ENCODE data around the gene TSPAN3. TPM values are rescaled to one million over a fixed set of nuclear protein-coding genes. Genes with fewer than 3 reads are reported as not detected.

The TSPAN3 gene
- total RNA-seq, 1 experiment from 2014 or later: 404 TPM

DNA sequence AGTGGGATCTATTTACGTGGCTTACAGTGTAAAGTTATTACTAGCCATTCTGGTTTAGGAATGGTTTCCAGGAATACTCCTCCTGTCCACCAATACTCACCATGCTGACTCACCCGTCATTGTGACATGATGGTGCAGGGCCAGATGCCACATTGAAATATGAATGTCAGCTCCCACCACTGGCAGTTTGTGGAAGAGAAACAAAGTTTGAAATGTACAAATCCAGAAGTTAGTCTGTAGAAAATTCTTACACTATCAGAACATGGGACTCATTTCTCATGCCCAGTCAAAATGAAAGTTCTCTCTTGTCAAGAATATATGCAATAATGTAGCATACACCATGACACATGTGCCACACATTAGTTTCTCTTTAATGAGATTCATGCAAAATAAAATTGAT, 14.4 kb upstream of the TSPAN3 start:
- peak; percentile 24 for DNase-seq
- Mint-ChIP-seq H3K36me3 (ENCODE audit: insufficient read depth, unreplicated experiment) (peaks cover 13% of the 10 kb centered on the region), H3K27ac (ENCODE audit: unreplicated experiment) (no peak overlapping the region), H3K4me1 (ENCODE audit: low read depth, unreplicated experiment) (peaks cover 20% of the 10 kb centered on the region), H3K4me3 (ENCODE audit: low read depth, unreplicated experiment) (no peak overlapping the region), H3K27me3 (ENCODE audit: unreplicated experiment) (no peaks in the 10 kb centered on the region), H3K9me3 (ENCODE audit: low read depth, unreplicated experiment) (no peaks in the 10 kb centered on the region)
- BruUV-seq (replicated peaks): no TSS peak
- intact Hi-C loops (cut with micrococcal nuclease; ENCODE audit: unreplicated experiment): no loop called here
- CTCF ChIA-PET: no interaction called here
- TF ChIP-seq, protein P1, sequence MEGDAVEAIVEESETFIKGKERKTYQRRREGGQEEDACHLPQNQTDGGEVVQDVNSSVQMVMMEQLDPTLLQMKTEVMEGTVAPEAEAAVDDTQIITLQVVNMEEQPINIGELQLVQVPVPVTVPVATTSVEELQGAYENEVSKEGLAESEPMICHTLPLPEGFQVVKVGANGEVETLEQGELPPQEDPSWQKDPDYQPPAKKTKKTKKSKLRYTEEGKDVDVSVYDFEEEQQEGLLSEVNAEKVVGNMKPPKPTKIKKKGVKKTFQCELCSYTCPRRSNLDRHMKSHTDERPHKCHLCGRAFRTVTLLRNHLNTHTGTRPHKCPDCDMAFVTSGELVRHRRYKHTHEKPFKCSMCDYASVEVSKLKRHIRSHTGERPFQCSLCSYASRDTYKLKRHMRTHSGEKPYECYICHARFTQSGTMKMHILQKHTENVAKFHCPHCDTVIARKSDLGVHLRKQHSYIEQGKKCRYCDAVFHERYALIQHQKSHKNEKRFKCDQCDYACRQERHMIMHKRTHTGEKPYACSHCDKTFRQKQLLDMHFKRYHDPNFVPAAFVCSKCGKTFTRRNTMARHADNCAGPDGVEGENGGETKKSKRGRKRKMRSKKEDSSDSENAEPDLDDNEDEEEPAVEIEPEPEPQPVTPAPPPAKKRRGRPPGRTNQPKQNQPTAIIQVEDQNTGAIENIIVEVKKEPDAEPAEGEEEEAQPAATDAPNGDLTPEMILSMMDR (IDR thresholded peaks at IDR 0.05; ENCODE audit: unreplicated experiment): no peak

DNA sequence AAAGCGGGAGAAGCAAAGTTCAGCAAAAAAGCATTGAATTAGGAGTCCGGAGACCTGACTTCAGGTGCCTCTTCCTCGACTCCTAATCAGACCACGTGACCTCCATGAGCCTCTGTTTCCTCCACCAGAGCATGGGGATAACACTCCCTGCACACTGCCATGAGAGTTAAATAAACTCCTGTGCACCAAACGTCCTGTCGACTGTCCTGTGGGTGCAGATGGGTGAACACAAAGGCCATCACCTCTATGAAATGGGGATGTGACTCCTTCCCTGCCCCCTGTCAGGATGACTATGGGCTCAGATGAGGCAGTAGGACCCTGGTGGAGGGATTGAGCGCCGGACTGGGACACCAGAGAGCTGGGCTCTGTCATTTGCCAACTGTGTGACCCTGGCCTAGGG, 13.5 kb upstream of the TSPAN3 start:
- no TSS peak for BruUV-seq (replicated peaks)
- CTCF ChIA-PET: no interaction called here
- TF ChIP-seq, protein P1 (IDR thresholded peaks at IDR 0.05; ENCODE audit: unreplicated experiment): no peak
- no peaks in the 10 kb centered on the region for H3K27me3 Mint-ChIP-seq (ENCODE audit: unreplicated experiment)
- no peak for DNase-seq
- H3K4me3 Mint-ChIP-seq (ENCODE audit: low read depth, unreplicated experiment): no peak overlapping the region
- no peaks in the 10 kb centered on the region for H3K9me3 Mint-ChIP-seq (ENCODE audit: low read depth, unreplicated experiment)
- peaks cover 20% of the 10 kb centered on the region for H3K4me1 Mint-ChIP-seq (ENCODE audit: low read depth, unreplicated experiment)
- peaks cover 13% of the 10 kb centered on the region for H3K36me3 Mint-ChIP-seq (ENCODE audit: insufficient read depth, unreplicated experiment)
- H3K27ac Mint-ChIP-seq (ENCODE audit: unreplicated experiment): no peak overlapping the region
- intact Hi-C loops (cut with micrococcal nuclease; ENCODE audit: unreplicated experiment): no loop called here

DNA sequence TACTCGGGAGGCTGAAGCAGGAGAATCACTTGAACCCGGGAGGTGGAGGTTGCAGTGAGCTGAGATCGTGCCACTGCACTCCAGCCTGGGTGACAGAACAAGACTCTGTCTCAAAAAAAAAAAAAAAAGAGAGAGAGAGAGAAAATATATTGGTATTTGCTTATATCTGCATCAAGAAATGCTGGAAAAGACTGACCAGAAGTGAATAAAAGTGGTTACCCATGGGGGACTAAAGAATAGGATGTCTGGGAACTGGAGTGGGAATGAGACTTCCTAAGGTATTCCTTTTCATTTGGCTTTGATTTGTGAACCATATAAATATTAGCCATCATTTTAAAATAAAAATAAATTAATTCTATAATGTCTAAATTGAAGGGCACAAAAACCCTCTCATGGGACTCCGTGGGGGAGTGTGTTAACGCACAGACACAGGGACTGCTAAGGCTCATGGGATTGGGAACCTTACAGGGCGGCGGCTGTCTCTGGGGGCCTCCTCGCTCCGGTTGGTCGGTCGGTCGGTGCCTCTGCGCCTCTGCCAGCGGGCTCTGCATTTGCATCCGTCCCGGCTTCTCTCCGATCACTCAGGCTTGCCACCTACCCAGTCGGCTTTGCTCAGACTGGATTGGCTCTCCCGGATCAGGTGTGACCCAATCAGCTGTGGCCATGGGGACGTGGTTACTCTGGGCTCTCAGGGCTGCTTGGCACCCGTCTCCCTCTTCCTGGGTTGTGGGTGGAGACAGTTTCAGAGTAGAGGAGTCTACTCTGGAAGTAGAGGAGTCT, 12.7 kb upstream of the TSPAN3 start:
- CTCF ChIA-PET: no interaction called here
- peak overlapping the region; percentile 58 for H3K4me3 Mint-ChIP-seq (ENCODE audit: low read depth, unreplicated experiment)

DNA sequence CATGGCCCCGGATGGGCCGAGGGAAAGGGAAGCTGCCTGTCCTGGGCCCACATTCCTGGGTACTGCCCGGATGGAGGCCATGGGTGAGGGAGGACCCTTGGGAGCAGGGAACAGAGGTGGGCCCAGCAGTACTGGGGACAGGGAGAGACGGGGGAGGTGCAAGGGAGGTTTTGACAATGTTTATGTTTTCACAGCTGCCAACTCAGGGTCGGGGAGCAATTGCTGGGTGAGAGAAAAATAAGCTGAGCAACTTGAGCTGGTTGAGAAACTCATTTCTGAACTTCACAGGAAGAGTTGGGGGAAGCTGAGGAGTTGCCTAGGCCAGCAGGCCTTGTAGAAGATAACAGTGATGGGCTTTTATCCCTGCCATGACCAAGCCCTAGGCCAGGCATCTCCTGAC, 11.1 kb upstream of the TSPAN3 start:
- Mint-ChIP-seq H3K36me3 (ENCODE audit: insufficient read depth, unreplicated experiment) (peaks cover 13% of the 10 kb centered on the region), H3K27me3 (ENCODE audit: unreplicated experiment) (no peaks in the 10 kb centered on the region), H3K9me3 (ENCODE audit: low read depth, unreplicated experiment) (no peaks in the 10 kb centered on the region), H3K4me3 (ENCODE audit: low read depth, unreplicated experiment) (no peak overlapping the region), H3K27ac (ENCODE audit: unreplicated experiment) (no peak overlapping the region), H3K4me1 (ENCODE audit: low read depth, unreplicated experiment) (peaks cover 20% of the 10 kb centered on the region)
- TF ChIP-seq, protein P1 (IDR thresholded peaks at IDR 0.05; ENCODE audit: unreplicated experiment): no peak
- CTCF ChIA-PET: interaction anchor here (0.6 kb wide), 1 partner anchor 38 kb away, joined by 3 read pairs; no protein-coding TSS in a partner anchor
- no TSS peak for BruUV-seq (replicated peaks)
- DNase-seq: no peak
- intact Hi-C loops (cut with micrococcal nuclease; ENCODE audit: unreplicated experiment): no loop called here

More for the DNA sequence above, 12.7 kb upstream of the TSPAN3 start:
- H3K36me3 Mint-ChIP-seq (ENCODE audit: insufficient read depth, unreplicated experiment): peaks cover 13% of the 10 kb centered on the region
- TF ChIP-seq, protein P1 (IDR thresholded peaks at IDR 0.05; ENCODE audit: unreplicated experiment): no peak
- no peaks in the 10 kb centered on the region for H3K27me3 Mint-ChIP-seq (ENCODE audit: unreplicated experiment)
- H3K27ac Mint-ChIP-seq (ENCODE audit: unreplicated experiment): peak overlapping the region; percentile 43
- peak; percentile 78 for DNase-seq
- BruUV-seq (replicated peaks): no TSS peak
- H3K4me1 Mint-ChIP-seq (ENCODE audit: low read depth, unreplicated experiment): peaks cover 20% of the 10 kb centered on the region
- intact Hi-C loops (cut with micrococcal nuclease; ENCODE audit: unreplicated experiment): no loop called here
- no peaks in the 10 kb centered on the region for H3K9me3 Mint-ChIP-seq (ENCODE audit: low read depth, unreplicated experiment)

All from Calu3 (cell line).